ENCODE data around the gene ECHS1.
"Not testable (repeated sequence)": the region's sequence is repeated elsewhere in the genome, so short reads cannot be mapped to it uniquely, and the experiment has no call there.

ECHS1 gene

DNA sequence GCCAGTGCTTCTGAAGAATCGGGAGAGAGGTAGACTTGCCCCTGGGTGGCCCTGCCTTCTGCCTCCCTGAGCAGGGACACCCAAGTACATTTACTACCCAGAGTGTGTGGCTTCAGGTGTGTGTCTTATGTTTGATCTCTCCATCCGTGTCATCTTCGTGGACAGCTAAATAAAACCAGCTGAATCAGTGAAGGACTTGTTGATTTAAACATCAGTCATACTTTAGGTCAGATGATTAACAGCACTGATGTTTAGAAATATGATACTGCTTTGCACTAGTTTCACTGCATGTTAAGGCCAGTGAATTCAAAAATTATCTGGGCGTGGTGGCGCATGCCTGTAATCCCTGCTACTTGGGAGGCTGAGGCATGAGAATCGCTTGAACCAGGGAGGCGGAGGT, 24.8 kb upstream of the ECHS1 start:
- no peak for DNase-seq

- no peak for DNase-seq
Observed at GRCh38 chr10:133396035-133396624, 23.0 kb upstream of the ECHS1 start.

- DNase-seq: no peak
Observed at GRCh38 chr10:133394801-133395221, 21.7 kb upstream of the ECHS1 start.

GRCh38 chr10:133394064-133394663, 21.0 kb upstream of the ECHS1 start, which contains the start of gene MTG1:
TSS of gene MTG1 (plus strand) at chr10:133394157. CDS start at chr10:133394221, 64 bp downstream.
- DNase-seq: peak; percentile 93

GRCh38 chr10:133393401-133394063, 20.4 kb upstream of the ECHS1 start:
- no peak for DNase-seq

GRCh38 chr10:133391761-133392518, 18.8 kb upstream of the ECHS1 start:
- no peak for DNase-seq

DNA sequence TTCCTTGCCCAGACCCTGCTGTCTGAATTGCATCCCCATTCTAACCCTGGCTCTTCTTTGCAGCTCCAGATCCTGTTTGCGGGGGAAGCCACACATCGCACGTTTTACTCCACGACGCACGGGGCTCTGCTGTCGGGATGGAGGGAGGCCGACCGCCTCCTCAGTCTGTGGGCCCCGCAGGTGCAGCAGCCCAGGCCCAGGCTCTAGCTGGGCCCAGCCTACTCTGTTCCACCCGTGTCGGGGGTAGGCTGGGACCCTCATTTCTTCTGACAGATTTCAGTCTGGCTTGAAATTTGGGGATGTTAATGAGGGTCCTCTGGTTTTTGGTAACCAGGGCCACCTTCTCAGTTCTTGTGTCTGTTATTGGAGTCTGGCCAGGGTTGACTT, 18.1 kb upstream of the ECHS1 start:
- no peak for DNase-seq

- DNase-seq: no peak
Observed at GRCh38 chr10:133390597-133391248, 17.6 kb upstream of the ECHS1 start.

- DNase-seq: peak; percentile 72
Observed at GRCh38 chr10:133388973-133389818, 16.0 kb upstream of the ECHS1 start.

DNA sequence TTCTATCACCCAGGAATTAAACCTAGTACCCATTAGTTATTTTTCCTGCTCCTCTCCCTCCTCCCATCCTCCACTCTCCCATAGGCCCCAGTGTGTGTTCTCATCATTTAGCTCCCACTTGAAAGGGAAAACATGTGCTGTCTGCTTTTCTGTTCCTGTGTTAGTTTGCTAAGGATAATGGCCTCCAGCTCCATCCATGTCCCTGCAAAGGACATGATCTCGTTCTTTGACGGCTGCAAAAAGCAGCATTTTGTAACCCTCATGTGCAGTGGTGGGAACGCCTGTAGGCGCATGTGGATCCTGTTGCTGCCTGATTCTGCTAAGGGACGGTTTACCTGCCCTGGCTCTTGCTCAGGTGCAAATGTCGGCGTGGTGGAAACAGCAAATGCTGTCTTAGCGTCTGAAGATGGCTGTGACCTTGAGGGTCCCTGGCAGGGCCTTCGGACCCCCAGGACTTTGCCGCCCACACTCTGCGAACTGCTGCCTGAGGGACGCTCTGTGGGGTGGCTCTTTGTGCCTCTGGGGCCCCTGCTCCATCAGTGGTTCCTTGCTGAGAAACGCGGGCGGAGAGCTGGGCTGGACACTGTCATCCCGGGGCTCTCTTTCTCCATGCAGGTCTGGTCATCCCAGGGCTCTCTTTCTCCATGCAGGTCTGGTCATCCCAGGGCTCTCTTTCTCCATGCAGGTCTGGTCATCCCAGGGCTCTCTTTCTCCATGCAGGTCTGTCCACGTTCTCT, 15.2 kb upstream of the ECHS1 start:
- no peak for DNase-seq

- DNase-seq: not testable (repeated sequence)
Observed at GRCh38 chr10:133386951-133387350, 13.8 kb upstream of the ECHS1 start.

DNA sequence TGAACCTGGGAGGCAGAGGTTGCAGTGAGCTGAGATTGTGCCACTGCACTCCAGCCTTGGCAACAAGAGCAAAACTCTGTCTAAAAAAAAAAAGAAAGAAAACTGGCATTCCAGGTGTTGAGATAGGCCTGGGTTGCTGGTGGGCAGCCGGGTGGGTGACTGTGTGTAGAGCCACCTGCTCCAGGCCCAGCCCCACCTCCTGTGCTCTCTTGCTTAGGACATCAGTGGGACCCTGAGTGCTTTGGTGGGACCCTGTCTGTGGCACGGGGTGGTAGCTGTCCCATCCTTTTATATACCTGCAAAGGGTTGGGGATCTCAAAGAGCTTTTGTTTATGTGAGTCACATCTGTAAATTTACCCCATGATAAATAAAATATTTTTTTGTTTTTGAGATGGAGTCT, 12.1 kb upstream of the ECHS1 start:
- no peak for DNase-seq

DNA sequence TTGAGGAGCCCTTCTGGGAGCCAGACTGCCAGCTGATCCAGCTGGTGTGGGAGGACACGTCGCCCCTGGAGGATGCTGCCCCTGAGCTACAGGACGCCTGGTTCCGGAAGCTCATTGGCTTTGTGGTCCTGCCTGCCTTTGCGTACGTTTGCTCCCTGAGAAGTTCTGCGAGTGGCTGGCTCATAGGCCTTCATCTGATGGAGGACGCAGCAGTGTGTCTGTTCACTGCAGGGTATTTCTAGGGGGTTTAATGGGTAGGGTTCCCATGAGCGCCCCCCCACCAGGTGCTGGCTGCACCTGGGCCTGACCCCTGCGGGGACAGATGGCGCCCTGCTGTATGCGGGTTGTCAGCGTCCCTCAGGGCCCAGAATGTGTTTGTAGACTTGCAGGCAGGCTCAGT, 10.9 kb upstream of the ECHS1 start:
- DNase-seq: no peak

GRCh38 chr10:133383551-133383950, 10.4 kb upstream of the ECHS1 start:
- no peak for DNase-seq

- no peak for DNase-seq
Observed at GRCh38 chr10:133381036-133381435, 7.9 kb upstream of the ECHS1 start.

DNA sequence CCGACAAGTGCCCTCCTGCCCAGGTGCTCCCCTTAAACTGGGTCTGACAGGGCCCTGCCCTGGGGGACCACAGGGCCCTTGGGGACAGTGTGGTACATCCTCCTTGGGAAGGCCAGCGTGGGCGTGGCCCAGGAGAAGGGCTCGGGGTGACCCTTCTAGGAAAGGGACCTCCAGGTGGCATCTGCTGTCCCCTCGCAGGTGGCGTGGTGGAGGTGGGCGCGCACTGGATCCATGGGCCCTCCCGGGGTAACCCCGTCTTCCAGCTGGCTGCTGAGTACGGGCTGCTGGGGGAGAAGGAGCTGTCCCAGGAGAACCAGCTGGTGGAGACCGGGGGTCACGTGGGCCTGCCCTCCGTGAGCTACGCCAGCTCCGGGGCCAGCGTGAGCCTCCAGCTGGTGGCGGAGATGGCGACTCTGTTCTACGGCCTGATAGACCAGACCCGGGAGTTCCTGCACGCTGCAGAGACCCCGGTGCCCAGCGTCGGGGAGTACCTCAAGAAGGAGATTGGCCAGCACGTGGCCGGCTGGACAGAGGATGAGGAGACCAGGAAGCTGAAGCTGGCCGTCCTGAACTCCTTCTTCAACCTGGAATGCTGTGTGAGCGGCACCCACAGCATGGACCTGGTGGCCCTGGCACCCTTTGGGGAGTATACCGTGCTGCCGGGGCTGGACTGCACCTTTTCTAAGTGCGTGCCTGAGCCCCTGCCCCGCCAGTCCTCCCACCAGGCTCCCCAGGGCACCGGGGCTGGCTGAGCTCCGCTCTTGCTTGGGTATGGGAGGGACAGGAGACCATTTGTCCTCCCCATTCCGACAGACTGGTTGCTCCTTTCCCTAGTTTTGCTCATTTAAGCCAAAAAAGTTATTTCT, 6.9 kb upstream of the ECHS1 start:
- no peak for DNase-seq

GRCh38 chr10:133379152-133379800, 6.1 kb upstream of the ECHS1 start, which contains the start of gene PAOX:
TSS of gene PAOX (plus strand) at chr10:133379262. CDS start at chr10:133379317, 55 bp downstream.
- peak; percentile 67 for DNase-seq

DNA sequence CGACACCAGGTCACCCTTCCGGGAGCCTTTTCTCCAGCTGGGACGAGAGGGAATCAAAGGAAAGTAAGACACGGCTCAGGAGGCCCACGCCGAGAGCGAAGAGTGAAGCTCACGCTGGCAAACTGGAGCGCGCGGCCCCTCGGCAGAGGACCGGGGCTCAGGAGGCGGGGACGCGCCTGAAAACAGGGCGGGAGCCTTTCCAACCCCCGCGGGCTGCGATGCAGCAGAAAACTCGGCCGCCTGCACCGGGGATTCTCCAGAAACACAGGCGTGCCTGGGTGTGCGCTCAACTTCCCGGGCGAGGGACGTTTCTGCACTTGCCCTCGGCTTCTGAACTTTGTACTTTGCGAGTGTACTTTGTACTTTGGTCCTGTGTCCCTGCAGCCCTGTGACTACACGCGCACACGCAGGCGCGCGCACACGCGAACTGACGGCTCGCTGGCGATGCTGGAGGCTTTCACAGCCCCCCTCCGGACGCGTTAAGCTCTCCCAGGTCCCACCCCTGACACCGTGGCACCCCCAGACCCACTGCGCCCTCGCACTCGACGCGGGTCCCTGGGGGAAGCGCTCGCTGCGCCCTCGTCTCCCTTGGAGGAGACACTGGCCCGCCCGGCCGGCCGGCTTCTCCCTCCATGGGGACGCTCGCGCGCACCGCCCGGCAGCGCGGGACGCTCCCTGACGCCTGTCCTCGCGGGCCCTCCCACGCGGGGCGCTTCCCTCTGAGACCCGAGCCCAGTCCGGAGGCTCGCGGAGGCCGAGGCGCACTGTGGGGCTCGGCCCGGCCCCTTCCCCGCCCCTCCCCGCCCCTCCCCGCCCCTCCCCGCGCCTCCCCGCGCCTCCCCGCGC, 5.3 kb upstream of the ECHS1 start:
- peak; percentile 49 for DNase-seq

DNA sequence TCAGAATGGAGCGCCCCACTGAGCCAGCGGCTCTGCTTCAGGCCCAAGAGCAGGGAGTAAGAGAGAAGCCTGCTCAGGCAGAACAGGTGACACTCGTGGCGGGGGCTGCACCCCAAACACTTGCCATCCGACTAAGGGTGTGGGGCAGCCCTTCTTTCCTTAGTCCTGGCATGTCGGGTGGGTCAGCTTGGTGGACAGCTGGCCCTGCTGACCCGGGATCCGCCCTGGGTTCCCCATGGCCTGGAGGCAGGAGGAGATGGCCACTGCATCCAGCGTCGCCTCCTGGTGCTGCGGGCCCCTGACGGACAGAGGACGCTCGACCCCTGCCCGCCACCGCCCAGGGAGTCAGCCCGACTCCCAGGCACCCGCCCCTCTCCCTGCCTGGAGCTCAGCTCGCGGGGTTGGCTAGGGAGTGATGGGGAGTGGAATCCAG, 4.7 kb upstream of the ECHS1 start:
- no peak for DNase-seq
